LNCaP clone FGC (cell line): ENCODE data around the gene PSMB8.

ENCODE experiments used
- DNase-seq: peaks from one replicate; pipeline ENCODE4 v3.0.0-alpha.2; 2011; ENCODE audit warnings: low read depth
- H3K4me3 ChIP-seq: 2 replicates; pipeline ENCODE4 v1.5.1; 2011; ENCODE audit warnings: mild to moderate bottlenecking, low read depth, low read length, control low read depth
- TF ChIP-seq, protein P1 (sequence below): IDR thresholded peaks from 2 replicates; pipeline ENCODE4 v1.5.1; 2012; ENCODE audit warnings: mild to moderate bottlenecking; ENCODE audit not compliant: control insufficient read depth, insufficient read depth; ENCODE audit errors: extremely low read depth

Gene PSMB8

DNA sequence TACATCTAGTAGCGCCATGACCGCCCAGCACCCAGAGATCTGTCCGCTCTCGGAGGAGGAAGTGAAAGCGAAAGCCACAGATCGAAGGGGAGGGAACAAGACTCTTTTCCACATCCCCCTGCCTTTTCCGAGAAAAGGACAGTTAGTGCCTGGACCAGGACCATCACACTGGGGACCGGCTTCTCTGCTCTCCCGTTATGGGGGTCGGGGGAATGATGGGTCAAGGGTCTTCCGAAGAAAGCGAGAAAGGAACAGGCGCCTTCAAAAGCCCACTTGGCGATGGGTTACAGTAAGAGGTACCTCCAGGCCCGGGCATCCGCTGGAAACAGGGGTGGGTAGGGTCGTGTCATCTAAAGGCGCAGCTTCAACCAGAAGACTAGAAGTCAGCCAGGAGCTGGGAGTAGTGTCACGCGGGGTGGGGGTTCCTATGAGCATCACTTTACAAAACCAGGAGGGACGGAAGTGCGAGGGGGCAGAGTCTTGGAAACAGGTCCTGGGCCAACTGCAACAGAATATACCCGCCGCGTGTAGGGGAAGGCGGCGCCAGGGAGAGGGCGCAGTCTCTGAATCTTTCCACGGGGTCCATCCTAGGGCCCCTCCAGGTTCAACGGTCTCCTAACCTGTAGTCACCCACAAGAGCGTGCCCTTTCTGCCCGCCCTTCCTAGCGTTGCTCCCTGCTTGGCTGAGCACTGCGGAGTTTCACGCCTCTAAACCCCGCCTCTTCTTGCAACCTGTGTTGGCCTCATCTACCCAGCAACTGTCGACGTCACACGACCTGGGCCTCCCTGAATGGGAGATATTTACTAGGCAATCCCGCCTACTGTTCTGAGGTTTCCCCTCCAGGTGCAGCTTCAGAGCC lies at the start of gene PSMB8:
Gene PSMB8, minus strand, starts transcription at position 69 of the 860 bp plus-strand sequence. Its CDS starts 51 bp downstream, at position 18.
- peak within 1 kb of the TSS; percentile 44 for H3K4me3 ChIP-seq
- TF ChIP-seq, protein P1, sequence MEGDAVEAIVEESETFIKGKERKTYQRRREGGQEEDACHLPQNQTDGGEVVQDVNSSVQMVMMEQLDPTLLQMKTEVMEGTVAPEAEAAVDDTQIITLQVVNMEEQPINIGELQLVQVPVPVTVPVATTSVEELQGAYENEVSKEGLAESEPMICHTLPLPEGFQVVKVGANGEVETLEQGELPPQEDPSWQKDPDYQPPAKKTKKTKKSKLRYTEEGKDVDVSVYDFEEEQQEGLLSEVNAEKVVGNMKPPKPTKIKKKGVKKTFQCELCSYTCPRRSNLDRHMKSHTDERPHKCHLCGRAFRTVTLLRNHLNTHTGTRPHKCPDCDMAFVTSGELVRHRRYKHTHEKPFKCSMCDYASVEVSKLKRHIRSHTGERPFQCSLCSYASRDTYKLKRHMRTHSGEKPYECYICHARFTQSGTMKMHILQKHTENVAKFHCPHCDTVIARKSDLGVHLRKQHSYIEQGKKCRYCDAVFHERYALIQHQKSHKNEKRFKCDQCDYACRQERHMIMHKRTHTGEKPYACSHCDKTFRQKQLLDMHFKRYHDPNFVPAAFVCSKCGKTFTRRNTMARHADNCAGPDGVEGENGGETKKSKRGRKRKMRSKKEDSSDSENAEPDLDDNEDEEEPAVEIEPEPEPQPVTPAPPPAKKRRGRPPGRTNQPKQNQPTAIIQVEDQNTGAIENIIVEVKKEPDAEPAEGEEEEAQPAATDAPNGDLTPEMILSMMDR: peak; percentile 8; the same call in 1 of the 2 replicates
- DNase-seq: peak; percentile 85

DNA sequence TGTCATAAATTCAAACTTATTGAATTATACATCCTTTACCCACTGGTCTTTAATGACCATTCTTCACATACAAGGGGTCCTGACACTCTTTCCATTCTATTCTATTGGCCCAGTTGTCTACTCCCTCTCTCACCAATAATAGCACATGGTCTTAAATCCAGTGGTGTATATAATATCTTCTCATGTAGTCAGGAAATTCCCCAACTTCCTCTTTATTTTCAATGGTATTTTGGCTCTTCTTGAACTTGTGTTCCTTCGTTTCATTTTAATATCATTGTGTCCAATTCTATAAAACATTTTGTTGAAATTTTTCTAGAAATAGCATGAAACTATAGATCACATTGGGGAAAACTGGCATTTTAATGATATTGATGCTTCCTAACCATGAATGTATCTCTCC lies 47.0 kb upstream of the PSMB8 start:
- H3K4me3 ChIP-seq: no peak overlapping the region
- no peak for DNase-seq
- TF ChIP-seq, protein P1: no peak

DNA sequence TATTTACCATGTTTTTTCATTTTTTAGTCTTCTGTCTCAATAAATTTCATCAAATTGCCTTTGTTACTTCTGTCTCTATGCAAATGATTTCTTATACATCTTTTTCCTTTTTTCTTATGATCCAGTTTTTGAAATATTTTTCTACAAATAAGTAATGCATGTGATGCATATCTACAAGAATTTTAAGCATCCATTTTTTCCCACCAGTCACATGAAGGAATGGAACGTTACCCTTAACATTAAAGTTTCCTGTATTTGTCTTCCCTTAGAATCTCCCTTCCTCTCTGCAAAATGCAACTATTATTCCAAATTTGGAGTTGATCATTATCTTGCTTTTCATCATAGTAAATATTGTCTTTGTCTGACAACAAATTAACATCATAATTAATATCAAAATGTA lies 45.7 kb upstream of the PSMB8 start:
- H3K4me3 ChIP-seq: no peak overlapping the region
- DNase-seq: no peak
- TF ChIP-seq, protein P1: no peak

DNA sequence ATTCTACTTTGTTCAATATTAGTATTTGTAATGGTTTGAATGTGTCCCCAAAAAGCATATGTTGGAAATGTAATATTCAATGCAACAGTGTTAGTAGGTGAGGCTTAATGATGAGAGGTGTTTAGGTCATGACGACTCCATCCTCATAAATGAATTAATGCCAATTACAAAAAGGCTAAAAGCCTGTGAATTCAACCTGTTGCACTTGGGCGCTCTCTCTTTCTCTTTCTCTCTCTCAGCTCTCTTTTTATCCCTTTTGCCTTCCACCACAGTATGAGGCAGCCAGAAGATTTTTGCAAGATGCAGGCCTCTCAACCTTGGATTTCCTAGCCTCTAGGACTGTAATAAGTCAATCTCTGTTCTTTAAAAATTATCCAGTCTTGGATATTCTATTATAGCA lies 44.7 kb upstream of the PSMB8 start:
- no peak for DNase-seq
- no peak overlapping the region for H3K4me3 ChIP-seq
- TF ChIP-seq, protein P1: no peak

DNA sequence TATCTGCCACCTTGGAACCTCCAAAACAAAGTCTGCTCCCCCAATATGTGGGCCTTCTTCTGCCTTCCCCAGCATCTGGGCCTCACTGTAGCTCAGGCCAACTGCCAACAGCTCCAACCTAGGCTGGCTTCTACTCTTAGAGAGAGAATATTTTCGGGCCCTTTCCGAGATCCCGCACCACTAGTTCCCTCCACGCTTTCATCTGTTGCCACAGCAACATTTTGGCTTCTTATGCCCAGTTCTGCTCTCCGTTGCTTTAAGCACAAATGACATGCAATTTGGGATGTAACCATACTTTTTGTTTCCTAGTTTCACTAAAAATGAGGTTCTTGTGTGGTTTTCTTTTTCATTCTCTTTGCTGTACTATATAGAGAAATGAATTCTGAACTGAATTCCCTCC lies 43.8 kb upstream of the PSMB8 start:
- TF ChIP-seq, protein P1: no peak
- H3K4me3 ChIP-seq: no peak overlapping the region
- no peak for DNase-seq

DNA sequence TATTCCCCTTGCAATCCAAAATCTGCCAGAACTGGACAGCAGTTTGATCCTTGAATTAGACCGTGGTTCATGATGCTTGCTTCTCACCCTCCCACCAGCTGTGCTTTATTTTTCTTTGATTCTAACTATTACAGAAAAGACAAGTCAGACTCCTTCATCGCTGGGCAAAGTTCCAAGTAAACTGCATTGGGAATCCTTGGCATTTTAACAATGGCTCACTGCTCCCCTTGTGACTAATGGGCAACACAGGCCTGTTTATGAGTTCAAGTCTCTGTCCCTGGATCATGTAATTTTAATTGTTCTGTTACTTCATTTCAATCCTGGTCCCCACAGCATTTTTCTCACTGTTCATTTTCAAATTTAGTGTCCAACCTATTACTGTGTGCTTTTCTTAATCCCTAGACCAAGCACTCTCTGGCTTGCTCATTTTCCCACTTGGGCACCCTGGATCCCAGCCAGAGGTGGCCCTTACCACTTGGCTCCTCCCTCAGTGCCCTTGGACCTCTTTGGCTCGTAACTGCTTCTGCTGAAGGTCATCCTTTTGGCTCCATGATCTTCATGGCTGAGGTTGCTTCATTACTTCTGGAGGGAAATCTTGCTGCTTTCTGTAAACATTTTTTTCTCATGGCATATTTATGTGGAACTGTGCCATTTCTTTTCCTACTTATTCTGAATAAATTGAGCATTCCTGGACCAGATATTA lies 43.0 kb upstream of the PSMB8 start:
- TF ChIP-seq, protein P1: no peak
- no peak overlapping the region for H3K4me3 ChIP-seq
- no peak for DNase-seq
